Uterus (tissue), 2 donors: Measurements from ENCODE around the gene LY6G6D.

ENCODE experiments used
- POLR2A ChIP-seq, 2 donors: fragments of 450-650 bp; IDR thresholded peaks; one replicate each; pipeline ENCODE4 v1.6.1; 2016; ENCODE audit warnings: antibody characterized with exemption in 2 of 2, mild to moderate bottlenecking in 1 of 2, moderate library complexity in 1 of 2
- TF ChIP-seq, protein P1 (sequence below), 4 experiments: fragments of 200-600 bp in 2 of 4; fragments of 450-650 bp in 2 of 4; sonication (generic) in 2 of 4; IDR thresholded peaks; one replicate each; pipeline ENCODE4 v1.5.1; 2016 to 2019; ENCODE audit warnings: antibody characterized with exemption in 4 of 4, mild to moderate bottlenecking in 2 of 4, moderate library complexity in 1 of 4

DNA sequence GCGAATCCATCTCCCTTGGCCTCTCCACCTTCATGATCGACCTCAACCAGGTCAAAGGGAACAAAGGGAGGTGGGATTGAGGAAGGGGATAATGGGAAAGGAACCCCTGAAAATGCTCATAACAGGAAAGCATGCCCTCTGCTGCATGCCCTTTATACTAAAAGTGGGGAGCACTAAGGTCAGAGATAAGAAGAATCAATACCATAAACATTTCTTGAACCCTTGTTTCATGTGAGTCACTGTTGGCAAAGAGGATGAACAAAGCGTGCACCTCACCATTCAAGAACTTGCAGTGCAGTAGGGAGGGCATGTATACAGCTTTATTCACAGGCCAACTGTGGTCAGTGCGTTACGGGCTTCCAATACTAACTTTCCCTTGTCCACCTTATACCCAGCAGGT, 45.6 kb downstream of the LY6G6D start:
- TF ChIP-seq, protein P1, sequence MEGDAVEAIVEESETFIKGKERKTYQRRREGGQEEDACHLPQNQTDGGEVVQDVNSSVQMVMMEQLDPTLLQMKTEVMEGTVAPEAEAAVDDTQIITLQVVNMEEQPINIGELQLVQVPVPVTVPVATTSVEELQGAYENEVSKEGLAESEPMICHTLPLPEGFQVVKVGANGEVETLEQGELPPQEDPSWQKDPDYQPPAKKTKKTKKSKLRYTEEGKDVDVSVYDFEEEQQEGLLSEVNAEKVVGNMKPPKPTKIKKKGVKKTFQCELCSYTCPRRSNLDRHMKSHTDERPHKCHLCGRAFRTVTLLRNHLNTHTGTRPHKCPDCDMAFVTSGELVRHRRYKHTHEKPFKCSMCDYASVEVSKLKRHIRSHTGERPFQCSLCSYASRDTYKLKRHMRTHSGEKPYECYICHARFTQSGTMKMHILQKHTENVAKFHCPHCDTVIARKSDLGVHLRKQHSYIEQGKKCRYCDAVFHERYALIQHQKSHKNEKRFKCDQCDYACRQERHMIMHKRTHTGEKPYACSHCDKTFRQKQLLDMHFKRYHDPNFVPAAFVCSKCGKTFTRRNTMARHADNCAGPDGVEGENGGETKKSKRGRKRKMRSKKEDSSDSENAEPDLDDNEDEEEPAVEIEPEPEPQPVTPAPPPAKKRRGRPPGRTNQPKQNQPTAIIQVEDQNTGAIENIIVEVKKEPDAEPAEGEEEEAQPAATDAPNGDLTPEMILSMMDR (IDR thresholded peaks at IDR 0.05), result no peak
- TF ChIP-seq POLR2A (IDR thresholded peaks at IDR 0.05), result no peak
